Caco-2 (cell line): ENCODE results near the gene MIGA1. TPM values are rescaled to one million over a fixed set of nuclear protein-coding genes. Genes with fewer than 3 reads are reported as not detected.
"Not testable (repeated sequence)": the region's sequence is repeated elsewhere in the genome, so short reads cannot be mapped to it uniquely, and the experiment has no call there.

Source experiments
- BruUV-seq: library from RNA; stranded (reverse); fragments of 400-500 nt; replicated peaks from 2 replicates; lab custom pipeline; 2021; lab: Mats Ljungman, UMichigan
- CTCF ChIA-PET: fragments of 300-600 bp; sonication (Branson Sonifier 250); formaldehyde crosslinking; loops from one replicate; lab custom pipeline; 2022; ENCODE audit warnings: antibody characterized with exemption; lab: Charles Lee
- POLR2A ChIA-PET: fragments of 300-600 bp; sonication (Branson Sonifier 250); formaldehyde crosslinking; loops from one replicate; lab custom pipeline; 2022; ENCODE audit warnings: antibody characterized with exemption; lab: Charles Lee
- DNase-seq, 2 experiments: peaks; one replicate each; pipeline versions ENCODE4 v3.0.0 to v3.0.0-alpha.2; 2020 to 2022
- H3K27me3 ChIP-seq: replicated peaks from 2 replicates; pipeline ENCODE4 v1.6.0; 2011; ENCODE audit warnings: low read length; ENCODE audit not compliant: control insufficient read depth, insufficient read depth
- H3K36me3 ChIP-seq: 2 replicates; pipeline ENCODE4 v1.5.1; 2011; ENCODE audit warnings: low read length; ENCODE audit not compliant: control insufficient read depth, insufficient read depth
- H3K4me1 ChIP-seq: fragments of 250-450 bp; sonication (Bioruptor Pico); 2 replicates; pipeline ENCODE4 v1.5.1; 2020; ENCODE audit warnings: mild to moderate bottlenecking
- H3K4me3 ChIP-seq: 2 replicates; pipeline ENCODE4 v1.5.1; 2011; ENCODE audit warnings: low read depth, mild to moderate bottlenecking, control low read depth, low read length
- H3K9me3 ChIP-seq: fragments of 250-450 bp; sonication (Bioruptor Pico); 2 replicates; pipeline ENCODE4 v1.5.1; 2020; ENCODE audit warnings: mild to moderate bottlenecking, moderate library complexity
- H3K27ac Mint-ChIP-seq: one replicate; pipeline ENCODE4 v1.8.0; 2022; ENCODE audit warnings: mixed read lengths; ENCODE audit not compliant: unreplicated experiment
- H3K27me3 Mint-ChIP-seq: one replicate; pipeline ENCODE4 v1.8.0; 2022; ENCODE audit warnings: mixed read lengths; ENCODE audit not compliant: insufficient read depth, unreplicated experiment
- H3K36me3 Mint-ChIP-seq: one replicate; pipeline ENCODE4 v1.8.0; 2022; ENCODE audit warnings: mild to moderate bottlenecking, mixed read lengths; ENCODE audit not compliant: insufficient read depth, unreplicated experiment
- H3K4me1 Mint-ChIP-seq: one replicate; pipeline ENCODE4 v1.8.0; 2022; ENCODE audit warnings: low read depth, mixed read lengths; ENCODE audit not compliant: unreplicated experiment
- H3K4me3 Mint-ChIP-seq: one replicate; pipeline ENCODE4 v1.8.0; 2022; ENCODE audit warnings: mild to moderate bottlenecking, moderate library complexity, mixed read lengths; ENCODE audit not compliant: unreplicated experiment
- H3K9me3 Mint-ChIP-seq: one replicate; pipeline ENCODE4 v1.8.0; 2022; ENCODE audit warnings: mixed read lengths; ENCODE audit not compliant: unreplicated experiment
- CTCF ChIP-seq, 2 experiments: fragments of 200-600 bp in 1 of 2; IDR thresholded peaks; 1 replicate in 1 of 2; 2 replicates in 1 of 2; pipeline versions ENCODE4 v1.5.1 to v1.8.0; 2011 to 2022; ENCODE audit warnings: antibody characterized with exemption in 1 of 2, control low read depth in 1 of 2, inconsistent platforms in 1 of 2, low read depth in 1 of 2, low read length in 1 of 2, mild to moderate bottlenecking in 1 of 2, moderate library complexity in 1 of 2; ENCODE audit not compliant: insufficient read depth in 1 of 2, severe bottlenecking in 1 of 2, unreplicated experiment in 1 of 2
- intact Hi-C: fragments of 100-400 bp; cut with micrococcal nuclease; formaldehyde crosslinking; loops from one replicate; pipeline ENCODE4 v1.10.0; 2022; ENCODE audit not compliant: unreplicated experiment
- total RNA-seq: library from RNA; stranded (reverse); gene quantifications from 2 replicates; pipeline ENCODE4 v1.2.3, GENCODE V29; 2022

The MIGA1 gene
- total RNA-seq, 1 experiment from 2014 or later = 12.0 TPM

GRCh38 chr1:77910116-77910515 is 130.7 kb downstream of the MIGA1 start:
- no peak overlapping the region for H3K4me3 ChIP-seq
- no peaks in the 10 kb centered on the region for H3K4me1 Mint-ChIP-seq
- no peaks in the 10 kb centered on the region for H3K9me3 ChIP-seq
- no peak overlapping the region for H3K4me3 Mint-ChIP-seq
- no peaks in the 10 kb centered on the region for H3K27me3 ChIP-seq
- no peaks in the 10 kb centered on the region for H3K27me3 Mint-ChIP-seq
- no peak overlapping the region for H3K27ac Mint-ChIP-seq
- TF ChIP-seq CTCF (IDR thresholded peaks at IDR 0.05; ENCODE audit: insufficient read depth in 1 of 2, low read depth in 1 of 2, low read length in 1 of 2, severe bottlenecking in 1 of 2, unreplicated experiment in 1 of 2) = no peak
- no peaks in the 10 kb centered on the region for H3K36me3 ChIP-seq
- H3K4me1 ChIP-seq = no peaks in the 10 kb centered on the region
- H3K36me3 Mint-ChIP-seq = no peaks in the 10 kb centered on the region
- BruUV-seq = no TSS peak
- DNase-seq = no peak
- intact Hi-C loops = no loop called here
- ChIA-PET POLR2A (no interaction called here), CTCF (no interaction called here)
- no peaks in the 10 kb centered on the region for H3K9me3 Mint-ChIP-seq

GRCh38 chr1:77918918-77919317 is 139.5 kb downstream of the MIGA1 start:
- H3K4me1 ChIP-seq, intact Hi-C loops, DNase-seq, H3K36me3 Mint-ChIP-seq, H3K4me3 ChIP-seq, H3K4me1 Mint-ChIP-seq, H3K9me3 ChIP-seq, H3K9me3 Mint-ChIP-seq, H3K36me3 ChIP-seq, H3K4me3 Mint-ChIP-seq, H3K27me3 Mint-ChIP-seq, H3K27me3 ChIP-seq, H3K27ac Mint-ChIP-seq, BruUV-seq: not testable (repeated sequence)
- CTCF ChIA-PET = interaction anchor here (0.5 kb wide), 1 partner anchor 319 kb away, joined by 3 read pairs; no protein-coding TSS in a partner anchor
- POLR2A ChIA-PET = interaction anchor here (0.6 kb wide), 1 partner anchor 78 kb away, joined by 3 read pairs; no protein-coding TSS in a partner anchor

- H3K27ac Mint-ChIP-seq = no peak overlapping the region
- no peaks in the 10 kb centered on the region for H3K9me3 Mint-ChIP-seq
- no peaks in the 10 kb centered on the region for H3K4me1 Mint-ChIP-seq
- Histone ChIP-seq H3K4me1 (no peaks in the 10 kb centered on the region), H3K9me3 (no peaks in the 10 kb centered on the region), H3K27me3 (no peaks in the 10 kb centered on the region), H3K36me3 (no peaks in the 10 kb centered on the region), H3K4me3 (no peak overlapping the region)
- no peaks in the 10 kb centered on the region for H3K27me3 Mint-ChIP-seq
- TF ChIP-seq CTCF (IDR thresholded peaks at IDR 0.05; ENCODE audit: insufficient read depth in 1 of 2, low read depth in 1 of 2, low read length in 1 of 2, severe bottlenecking in 1 of 2, unreplicated experiment in 1 of 2) = no peak
- H3K4me3 Mint-ChIP-seq = no peak overlapping the region
- no TSS peak for BruUV-seq
- ChIA-PET POLR2A (no interaction called here), CTCF (no interaction called here)
- H3K36me3 Mint-ChIP-seq = peaks cover 5% of the 10 kb centered on the region
- intact Hi-C loops = no loop called here
- no peak for DNase-seq
Observed at GRCh38 chr1:77925518-77925917, 146.1 kb downstream of the MIGA1 start.

GRCh38 chr1:77925956-77926355 is 146.5 kb downstream of the MIGA1 start:
- ChIA-PET CTCF (no interaction called here), POLR2A (no interaction called here)
- no peak overlapping the region for H3K4me3 ChIP-seq
- H3K9me3 ChIP-seq = no peaks in the 10 kb centered on the region
- H3K36me3 ChIP-seq = no peaks in the 10 kb centered on the region
- no TSS peak for BruUV-seq
- no peaks in the 10 kb centered on the region for H3K27me3 ChIP-seq
- H3K4me1 ChIP-seq = no peaks in the 10 kb centered on the region
- H3K27ac Mint-ChIP-seq = no peak overlapping the region
- H3K27me3 Mint-ChIP-seq = no peaks in the 10 kb centered on the region
- H3K9me3 Mint-ChIP-seq = no peaks in the 10 kb centered on the region
- TF ChIP-seq CTCF (IDR thresholded peaks at IDR 0.05; ENCODE audit: insufficient read depth in 1 of 2, low read depth in 1 of 2, low read length in 1 of 2, severe bottlenecking in 1 of 2, unreplicated experiment in 1 of 2) = no peak
- intact Hi-C loops = no loop called here
- no peak for DNase-seq
- H3K4me1 Mint-ChIP-seq = no peaks in the 10 kb centered on the region
- H3K36me3 Mint-ChIP-seq = peaks cover 5% of the 10 kb centered on the region
- no peak overlapping the region for H3K4me3 Mint-ChIP-seq
